Adrenal gland (tissue), 12 donors: ENCODE data around the gene EFNA3. TPM values are rescaled to one million over a fixed set of nuclear protein-coding genes. Genes with fewer than 3 reads are reported as not detected.

ENCODE experiments used
- DNase-seq, 7 donors: peaks; one replicate each; pipeline ENCODE4 v3.0.0-alpha.2; 2019 to 2020
- H3K27ac ChIP-seq, 5 donors: fragments of 200-600 bp; sonication (generic) in 4 of 5; 1 replicate in 3 of 5; 2 replicates in 2 of 5; pipeline versions ENCODE4 v1.5.1 to v1.8.0; 2016 to 2020; ENCODE audit warnings: mild to moderate bottlenecking in 1 of 5
- H3K27me3 ChIP-seq: fragments of 200-600 bp; 2 replicates; pipeline ENCODE4 v1.8.0; 2021
- H3K36me3 ChIP-seq, 2 donors: fragments of 200-600 bp; replicated peaks in 1 of 2; 1 replicate in 1 of 2; 2 replicates in 1 of 2; pipeline versions ENCODE4 v1.5.1 to v1.8.0; 2018 to 2022
- H3K4me1 ChIP-seq, 2 donors: fragments of 200-600 bp; replicated peaks in 1 of 2; 1 replicate in 1 of 2; 2 replicates in 1 of 2; pipeline versions ENCODE4 v1.5.1 to v1.8.0; 2018 to 2021
- H3K4me3 ChIP-seq, 4 donors: fragments of 200-600 bp; sonication (generic) in 3 of 4; one replicate each; pipeline ENCODE4 v1.5.1; 2016 to 2018
- H3K9me3 ChIP-seq, 3 donors: fragments of 200-600 bp; sonication (generic) in 1 of 3; replicated peaks in 1 of 3; 1 replicate in 2 of 3; 2 replicates in 1 of 3; pipeline versions ENCODE4 v1.5.1 to v1.8.0; 2016 to 2021
- POLR2A ChIP-seq, 2 donors: fragments of 450-650 bp; IDR thresholded peaks; one replicate each; pipeline ENCODE4 v1.6.1; 2017; ENCODE audit warnings: antibody characterized with exemption in 2 of 2, mild to moderate bottlenecking in 2 of 2, moderate library complexity in 1 of 2
- WGBS, 4 donors: extraction: QIAGEN DNeasy Blood & Tissue Kit in 2 of 4; methylation state at CpG; one replicate each; pipeline versions ENCODE4 v1.1.5 to v1.1.7; 2013 to 2017; 5-methylcytosine and 5-hydroxymethylcytosine counted together
- intact Hi-C, 2 donors: fragments of 100-400 bp; cut with DNase I; formaldehyde crosslinking; loops; one replicate each; pipeline versions ENCODE4 v1.14.1 to v1.15.0; 2022 to 2023
- polyA plus RNA-seq, 3 donors: library from polyadenylated mRNA; stranded (reverse); fragments of 200-250 nt in 2 of 3; fragments of 350-450 nt in 1 of 3; fragmentation: Illumina TruSeq in 1 of 3; extraction: RNeasy Lipid Tissue Mini Kit (QIAGEN cat#74804) in 1 of 3; gene quantifications; one replicate each; pipeline ENCODE4 v1.2.3, GENCODE V29; 2013 to 2014
- total RNA-seq, 9 donors: library from RNA; depleted of rRNA in 4 of 9; stranded (reverse); fragments of >200 nt in 4 of 9; fragments of 120-200 nt in 1 of 9; fragmentation: NEBNext Ultra II Directional in 1 of 9; extraction: Animal tissue kit (Norgen Biotek cat#: 25700) in 1 of 9; gene quantifications; one replicate each; pipeline versions ENCODE4 v1.1.0 to v1.2.4, GENCODE V29; 2013 to 2023
- TF ChIP-seq, protein P1 (sequence below), 6 experiments: fragments of 450-650 bp in 4 of 6; fragments of 200-600 bp in 2 of 6; sonication (generic) in 1 of 6; IDR thresholded peaks; 1 replicate in 5 of 6; 2 replicates in 1 of 6; pipeline versions ENCODE4 v1.5.1 to v1.8.0; 2016 to 2021; ENCODE audit warnings: antibody characterized with exemption in 6 of 6, mild to moderate bottlenecking in 2 of 6, moderate library complexity in 1 of 6
- donor health status: healthy with polysubstance abuse.
- donor health status: Bipolar disorder and iron deficiency.
- donor health status: DM: yes; HTN: yes; CAD: no.
- donor health status: DM: no; HTN: no; CAD: no.
- donor health status: DM: no; HTN: no; CAD: no.
- donor health status: DM: yes; HTN: yes; CAD: no.

EFNA3 gene
- total and polyA plus RNA-seq, 12 donors, result 1.4 to 7.3 (median 3.3) TPM

- no peak overlapping the region for H3K27ac ChIP-seq
- no peaks in the 10 kb centered on the region for H3K9me3 ChIP-seq
- TF ChIP-seq POLR2A (IDR thresholded peaks at IDR 0.05), result no peak
- TF ChIP-seq, protein P1, sequence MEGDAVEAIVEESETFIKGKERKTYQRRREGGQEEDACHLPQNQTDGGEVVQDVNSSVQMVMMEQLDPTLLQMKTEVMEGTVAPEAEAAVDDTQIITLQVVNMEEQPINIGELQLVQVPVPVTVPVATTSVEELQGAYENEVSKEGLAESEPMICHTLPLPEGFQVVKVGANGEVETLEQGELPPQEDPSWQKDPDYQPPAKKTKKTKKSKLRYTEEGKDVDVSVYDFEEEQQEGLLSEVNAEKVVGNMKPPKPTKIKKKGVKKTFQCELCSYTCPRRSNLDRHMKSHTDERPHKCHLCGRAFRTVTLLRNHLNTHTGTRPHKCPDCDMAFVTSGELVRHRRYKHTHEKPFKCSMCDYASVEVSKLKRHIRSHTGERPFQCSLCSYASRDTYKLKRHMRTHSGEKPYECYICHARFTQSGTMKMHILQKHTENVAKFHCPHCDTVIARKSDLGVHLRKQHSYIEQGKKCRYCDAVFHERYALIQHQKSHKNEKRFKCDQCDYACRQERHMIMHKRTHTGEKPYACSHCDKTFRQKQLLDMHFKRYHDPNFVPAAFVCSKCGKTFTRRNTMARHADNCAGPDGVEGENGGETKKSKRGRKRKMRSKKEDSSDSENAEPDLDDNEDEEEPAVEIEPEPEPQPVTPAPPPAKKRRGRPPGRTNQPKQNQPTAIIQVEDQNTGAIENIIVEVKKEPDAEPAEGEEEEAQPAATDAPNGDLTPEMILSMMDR (IDR thresholded peaks at IDR 0.05), result no peak
- H3K36me3 ChIP-seq, result no peaks in the 10 kb centered on the region
- H3K27me3 ChIP-seq, result peaks cover 44% of the 10 kb centered on the region
- peak overlapping the region in 1 of 4 donors; percentile 56 for H3K4me3 ChIP-seq
- H3K4me1 ChIP-seq, result peaks cover 31 to 54% of the 10 kb centered on the region in 2 donors
- intact Hi-C loops, result loop anchor here (2.0 to 5.0 kb wide), 2 partner anchors 21 to 37 kb away; partner anchors contain the start of gene EFNA4 (in 1 of the 2)
- DNase-seq, result peak; percentile 54 to 80 (median 66)
- WGBS, 4 donors, result 26 to 57% (median 29%) methylated on average over 8 to 21 of the region's 21 CpGs
These were observed 5.5 kb downstream of the EFNA3 start for GRCh38 chr1:155083865-155084721.

GRCh38 chr1:155084722-155085503 lies 6.3 kb downstream of the EFNA3 start:
- intact Hi-C loops, result loop anchor here (2.0 to 5.0 kb wide), 2 partner anchors 22 to 38 kb away; partner anchors contain the start of gene EFNA4 (in 1 of the 2)
- WGBS, 4 donors, result 0 to 1% (median 1%) methylated on average over 19 to 67 of the region's 67 CpGs
- H3K36me3 ChIP-seq, result no peaks in the 10 kb centered on the region
- peak overlapping the region in 3 of 4 donors; percentile 56 to 60 (median 59) for H3K4me3 ChIP-seq
- DNase-seq, result peak; percentile 92 to 96 (median 94)
- peak overlapping the region; percentile 72 to 91 (median 81) for H3K27ac ChIP-seq
- peaks cover 42% of the 10 kb centered on the region for H3K27me3 ChIP-seq
- H3K4me1 ChIP-seq, result peaks cover 23 to 46% of the 10 kb centered on the region in 2 donors
- H3K9me3 ChIP-seq, result no peaks in the 10 kb centered on the region
- peak in 1 of 2 donors; percentile 52 for TF ChIP-seq POLR2A (IDR thresholded peaks at IDR 0.05)
- TF ChIP-seq, protein P1 (IDR thresholded peaks at IDR 0.05), result peak; percentile 90 to 99 (median 98)

- H3K27ac ChIP-seq, result peak overlapping the region; percentile 72 to 91 (median 81)
- H3K4me3 ChIP-seq, result peak overlapping the region in 2 of 4 donors; percentile 56 to 59
- H3K36me3 ChIP-seq, result no peaks in the 10 kb centered on the region
- H3K27me3 ChIP-seq, result peaks cover 35% of the 10 kb centered on the region
- peak; percentile 74 to 87 (median 79) for DNase-seq
- intact Hi-C loops, result loop anchor here in 1 of 2 donors (2.0 kb wide), 1 partner anchor 23 kb away; the partner anchor contains the start of gene EFNA4
- TF ChIP-seq, protein P1 (IDR thresholded peaks at IDR 0.05), result no peak
- TF ChIP-seq POLR2A (IDR thresholded peaks at IDR 0.05), result no peak
- peaks cover 16 to 39% of the 10 kb centered on the region in 2 donors for H3K4me1 ChIP-seq
- 1 to 3% (median 2%) methylated on average over 14 to 32 of the region's 32 CpGs for WGBS, 4 donors
- no peaks in the 10 kb centered on the region for H3K9me3 ChIP-seq
These were observed 7.0 kb downstream of the EFNA3 start for GRCh38 chr1:155085504-155086127.
